HCT116 (cell line): ENCODE measurements around the gene RGL3. TPM values are rescaled to one million over a fixed set of nuclear protein-coding genes. Genes with fewer than 3 reads are reported as not detected.

Experiments
- ATAC-seq: fragments of 200-7000 bp; cut with Tn5 transposase; 2 replicates; pipeline ENCODE4 v1.9.1; 2020; ENCODE audit warnings: mild to moderate bottlenecking, moderate library complexity
- BruUV-seq: library from RNA; stranded (reverse); fragments of 400-500 nt; replicated peaks from 2 replicates; lab custom pipeline; 2021; lab: Mats Ljungman, UMichigan
- CTCF ChIA-PET: fragments of 300-600 bp; sonication (Branson Sonifier 250); formaldehyde crosslinking; loops from one replicate; lab custom pipeline; 2021; ENCODE audit warnings: antibody characterized with exemption; lab: Charles Lee
- POLR2A ChIA-PET: fragments of 300-600, 350-600 bp; sonication (Branson Sonifier 250); formaldehyde crosslinking; loops from one replicate; lab custom pipeline; 2021; ENCODE audit warnings: antibody characterized with exemption; lab: Charles Lee
- RAD21 ChIA-PET, 2 experiments: fragments of 300-600 bp; sonication (Branson Sonifier 250); formaldehyde crosslinking; loops; one replicate each; lab custom pipeline; 2023; ENCODE audit warnings: low total read pairs in 2 of 2; ENCODE audit not compliant: uncharacterized antibody in 2 of 2, unreplicated experiment in 2 of 2, low non-redundant PET in 1 of 2; lab: Charles Lee
- DNase-seq: peaks from one replicate; pipeline ENCODE4 v3.0.0-alpha.2; 2010; ENCODE audit warnings: low read depth, low spot score
- H2AFZ ChIP-seq: fragments of 200-600 bp; shearing (Covaris generic), sonication (generic); 2 replicates; pipeline ENCODE4 v1.6.1; 2017; ENCODE audit warnings: low read depth, mixed run types, mixed read lengths, antibody characterized with exemption, low read length; ENCODE audit not compliant: poor library complexity, severe bottlenecking
- H3K27ac ChIP-seq: 2 replicates; pipeline ENCODE4 v1.5.1; 2012; ENCODE audit warnings: low read depth, low read length
- H3K27me3 ChIP-seq: fragments of 200-600 bp; sonication (generic); 2 replicates; pipeline ENCODE4 v1.6.1; 2016; ENCODE audit warnings: mixed run types, low read length, mixed read lengths; ENCODE audit not compliant: insufficient read depth
- H3K36me3 ChIP-seq, 2 experiments: fragments of 200-500 bp in 1 of 2; fragments of 200-600 bp in 1 of 2; sonication (Bioruptor generic) in 1 of 2; sonication (generic) in 1 of 2; 2 replicates each; pipeline versions ENCODE4 v1.5.1 to v1.6.1; 2014 to 2016; ENCODE audit warnings: low read length in 2 of 2, inconsistent platforms in 1 of 2, mixed read lengths in 1 of 2, mixed run types in 1 of 2; ENCODE audit not compliant: insufficient read depth in 2 of 2, control insufficient read depth in 1 of 2
- H3K4me1 ChIP-seq, 2 experiments: fragments of 200-600 bp in 1 of 2; sonication (generic) in 1 of 2; 2 replicates each; pipeline versions ENCODE4 v1.5.1 to v1.6.1; 2012 to 2017; ENCODE audit warnings: low read length in 2 of 2, inconsistent platforms in 1 of 2, mild to moderate bottlenecking in 1 of 2, mixed read lengths in 1 of 2, mixed run types in 1 of 2, moderate library complexity in 1 of 2; ENCODE audit not compliant: insufficient read depth in 2 of 2, control insufficient read depth in 1 of 2
- H3K4me2 ChIP-seq: fragments of 200-600 bp; sonication (generic); 2 replicates; pipeline ENCODE4 v1.6.1; 2017; ENCODE audit warnings: mixed run types, low read length, mixed read lengths
- H3K4me3 ChIP-seq, 2 experiments: fragments of 200-600 bp in 1 of 2; sonication (generic) in 1 of 2; replicated peaks in 1 of 2; 2 replicates each; pipeline ENCODE4 v1.5.1; 2011 to 2016; ENCODE audit warnings: low read length in 2 of 2, control low read depth in 1 of 2, low read depth in 1 of 2, mild to moderate bottlenecking in 1 of 2, mixed read lengths in 1 of 2, mixed run types in 1 of 2
- H3K79me2 ChIP-seq: fragments of 200-600 bp; sonication (generic); 2 replicates; pipeline ENCODE4 v1.6.1; 2017; ENCODE audit warnings: mild to moderate bottlenecking, mixed run types, low read length, moderate library complexity, mixed read lengths; ENCODE audit not compliant: insufficient read depth
- H3K9ac ChIP-seq: fragments of 200-600 bp; sonication (generic); 2 replicates; pipeline ENCODE4 v1.6.1; 2016; ENCODE audit warnings: low read length, mixed read lengths
- H3K9me2 ChIP-seq: fragments of 200-600 bp; sonication (generic), shearing (Covaris generic); 2 replicates; pipeline ENCODE4 v1.6.1; 2017; ENCODE audit warnings: mixed run types, mild to moderate bottlenecking, moderate library complexity; ENCODE audit not compliant: insufficient read depth
- H3K9me3 ChIP-seq, 2 experiments: fragments of 200-500 bp in 1 of 2; fragments of 200-600 bp in 1 of 2; sonication (Bioruptor generic) in 1 of 2; sonication (generic) in 1 of 2; 2 replicates each; pipeline ENCODE4 v1.6.1; 2014 to 2017; ENCODE audit warnings: low read length in 2 of 2, mixed read lengths in 2 of 2, inconsistent platforms in 1 of 2, low read depth in 1 of 2, mild to moderate bottlenecking in 1 of 2, mixed run types in 1 of 2, moderate library complexity in 1 of 2; ENCODE audit not compliant: control insufficient read depth in 1 of 2, insufficient read depth in 1 of 2
- H4K20me1 ChIP-seq: fragments of 200-600 bp; sonication (generic), shearing (Covaris generic); 2 replicates; pipeline ENCODE4 v1.6.1; 2017; ENCODE audit warnings: mixed run types, mild to moderate bottlenecking, moderate library complexity; ENCODE audit not compliant: insufficient read depth
- CBX3 ChIP-seq: IDR thresholded peaks from 2 replicates; pipeline ENCODE4 v1.6.1; 2012; ENCODE audit warnings: low read depth
- EGR1 ChIP-seq: IDR thresholded peaks from 2 replicates; pipeline ENCODE4 v1.6.1; 2012; ENCODE audit warnings: low read depth
- ELF1 ChIP-seq: IDR thresholded peaks from 2 replicates; pipeline ENCODE4 v1.6.1; 2012; ENCODE audit warnings: low read depth, borderline replicate concordance
- EZH2 ChIP-seq: fragments of 200-600 bp; sonication (generic); IDR thresholded peaks from 2 replicates; pipeline ENCODE4 v1.6.1; 2017; ENCODE audit warnings: antibody characterized with exemption, mixed run types
- EZH2phosphoT487 ChIP-seq: fragments of 200-600 bp; IDR thresholded peaks from 2 replicates; pipeline ENCODE4 v1.6.1; 2018; ENCODE audit warnings: antibody characterized with exemption, borderline replicate concordance
- FOSL1 ChIP-seq: IDR thresholded peaks from 2 replicates; pipeline ENCODE4 v1.6.1; 2012; ENCODE audit warnings: low read depth
- JUND ChIP-seq: IDR thresholded peaks from 2 replicates; pipeline ENCODE4 v1.6.1; 2012
- POLR2A ChIP-seq: IDR thresholded peaks from 2 replicates; pipeline ENCODE4 v1.7.0; 2011; ENCODE audit warnings: borderline replicate concordance; ENCODE audit not compliant: insufficient read depth, insufficient read length; ENCODE audit errors: extremely low read depth
- POLR2AphosphoS5 ChIP-seq: IDR thresholded peaks from 2 replicates; pipeline ENCODE4 v1.6.1; 2011; ENCODE audit warnings: mild to moderate bottlenecking, low read depth, low read length, moderate library complexity
- RAD21 ChIP-seq: IDR thresholded peaks from 2 replicates; pipeline ENCODE4 v1.6.1; 2012; ENCODE audit warnings: low read depth, mild to moderate bottlenecking
- SIN3A ChIP-seq: IDR thresholded peaks from 2 replicates; pipeline ENCODE4 v1.6.1; 2012; ENCODE audit warnings: low read depth
- SP1 ChIP-seq: IDR thresholded peaks from 2 replicates; pipeline ENCODE4 v1.6.1; 2012; ENCODE audit warnings: low read depth
- SRF ChIP-seq: IDR thresholded peaks from 2 replicates; pipeline ENCODE4 v1.6.1; 2012; ENCODE audit warnings: low read depth
- YY1 ChIP-seq: IDR thresholded peaks from 2 replicates; pipeline ENCODE4 v1.6.1; 2011; ENCODE audit warnings: low read length, low read depth, moderate library complexity, mild to moderate bottlenecking; ENCODE audit not compliant: insufficient replicate concordance; ENCODE audit errors: extremely low read depth
- intact Hi-C: fragments of 100-400 bp; cut with micrococcal nuclease; formaldehyde crosslinking; loops from 2 replicates; pipeline ENCODE4 v1.10.0; 2022
- total RNA-seq: library from RNA; stranded (reverse); gene quantifications from one replicate; pipeline ENCODE4 v1.2.1, GENCODE V29; 2021; ENCODE audit not compliant: unreplicated experiment
- TF ChIP-seq, protein P1 (sequence below): IDR thresholded peaks from 2 replicates; pipeline ENCODE4 v1.6.1; 2011; ENCODE audit warnings: mild to moderate bottlenecking, low read length, moderate library complexity; ENCODE audit not compliant: insufficient replicate concordance; ENCODE audit errors: extremely low read depth
- TF ChIP-seq, protein P2 (sequence below): IDR thresholded peaks from 2 replicates; pipeline ENCODE4 v1.6.1; 2012

RGL3 gene
- total RNA-seq, 1 experiment from 2014 or later, result 99.2 TPM

DNA sequence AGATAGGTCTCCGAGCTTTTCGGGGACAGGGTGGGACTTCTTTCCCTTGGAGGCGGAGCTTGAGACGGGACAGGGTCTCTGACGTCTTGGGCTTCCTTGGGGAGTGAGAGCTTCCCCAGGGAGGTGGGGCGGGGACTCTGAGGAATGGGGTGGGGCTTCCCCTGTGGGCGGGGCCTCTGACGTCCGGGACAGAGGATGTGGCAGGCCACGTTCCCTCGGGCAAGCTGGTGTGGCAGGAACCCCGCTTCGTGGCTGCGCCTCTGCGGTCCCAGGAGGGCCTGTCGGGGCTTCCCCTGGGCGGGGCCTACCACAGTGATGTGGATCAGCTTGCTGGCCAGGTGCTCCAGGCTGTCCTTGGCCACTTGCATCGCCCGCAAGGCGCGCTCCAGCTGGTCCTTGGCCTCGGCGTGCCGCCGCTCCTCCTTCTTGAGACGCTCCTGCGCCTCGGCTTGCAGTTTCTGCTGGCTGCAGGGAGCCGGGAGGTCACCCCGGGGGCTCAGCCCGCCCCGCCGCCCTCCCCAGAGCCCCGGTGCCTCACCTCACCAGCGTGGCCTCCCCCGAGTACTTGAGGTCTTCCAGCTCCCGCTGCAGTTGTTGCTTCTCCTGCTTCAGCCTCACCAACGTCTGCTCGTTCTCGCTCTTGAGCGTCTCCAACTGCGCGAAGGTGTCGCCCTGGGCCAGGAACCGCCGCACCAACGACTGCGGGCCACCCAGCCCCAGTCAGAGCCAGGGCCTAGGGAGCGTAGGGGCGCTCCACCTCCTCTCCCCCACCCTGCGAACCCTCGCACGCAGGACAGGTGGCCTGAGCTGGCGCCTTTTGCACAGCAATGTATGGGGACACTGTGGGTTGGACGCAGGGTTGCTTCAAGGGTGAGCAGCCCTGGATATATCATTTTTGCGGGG lies 3.3 kb upstream of the RGL3 start:
- no peak for TF ChIP-seq SIN3A
- TF ChIP-seq SP1, result no peak
- TF ChIP-seq JUND, result no peak
- TF ChIP-seq YY1, result no peak
- TF ChIP-seq, all 23 proteins: peak for 0
- Histone ChIP-seq H3K9ac (no peak overlapping the region), H3K27me3 (no peaks in the 10 kb centered on the region), H3K79me2 (no peaks in the 10 kb centered on the region), H3K4me2 (no peak overlapping the region), H3K4me3 (no peak overlapping the region), H3K9me3 (no peaks in the 10 kb centered on the region), H3K9me2 (no peaks in the 10 kb centered on the region), H3K36me3 (no peaks in the 10 kb centered on the region), H4K20me1 (no peaks in the 10 kb centered on the region), H3K27ac (no peak overlapping the region; the same call in 1 of the 2 replicates), H3K4me1 (peaks cover 9 to 16% of the 10 kb centered on the region in 2 experiments), H2AFZ (no peak overlapping the region)
- RAD21 ChIA-PET, result no interaction called here
- POLR2A ChIA-PET, result interaction anchor here (1.4 kb wide), 1 partner anchor 41 kb away, joined by 5 read pairs; no protein-coding TSS in a partner anchor
- DNase-seq (no peak), ATAC-seq (no peak)
- intact Hi-C loops, result no loop called here
- no TSS peak for BruUV-seq
- CTCF ChIA-PET, result interaction anchor here (1.0 to 2.1 kb wide), 3 partner anchors 13 to 41 kb away, joined by 4 to 6 read pairs (median 5); partner anchors contain the start of genes ODAD3 and PRKCSH

DNA sequence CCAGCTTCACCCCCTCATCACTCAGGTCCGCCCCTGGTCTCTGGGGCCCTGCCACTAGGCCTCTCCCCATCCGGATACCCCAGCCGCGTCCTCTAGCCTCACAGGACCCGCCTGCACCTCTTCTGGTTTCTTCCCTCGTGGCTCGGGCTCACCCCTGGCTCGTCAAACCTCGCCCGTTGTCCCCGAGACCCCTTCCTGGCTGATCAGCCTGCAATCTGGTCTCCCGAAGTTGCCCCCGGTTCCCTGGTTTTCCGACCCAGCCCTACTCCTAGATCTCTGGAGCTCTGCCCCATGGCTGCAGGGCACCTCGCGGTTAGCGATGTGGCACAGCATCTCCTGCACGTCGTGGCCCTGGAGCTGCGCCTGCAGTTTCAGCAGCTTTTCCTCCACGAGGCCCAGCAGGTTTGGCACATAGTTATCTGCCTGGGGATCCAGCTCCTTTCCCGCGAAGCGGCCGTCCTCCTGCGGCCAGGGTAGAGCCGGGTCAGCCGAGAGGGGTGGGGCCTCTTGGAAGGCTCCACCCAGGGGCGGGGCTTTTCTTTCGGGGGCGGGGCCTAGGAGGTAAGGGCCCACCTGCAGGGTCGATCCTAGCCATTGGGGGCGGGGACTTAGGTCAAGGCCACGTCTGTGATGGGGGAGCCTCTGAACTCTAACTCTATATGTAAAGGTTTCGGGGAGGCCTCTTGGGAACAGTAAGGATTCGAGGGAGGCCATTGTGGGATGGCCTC lies 2.4 kb upstream of the RGL3 start:
- H3K9me3 ChIP-seq, result no peaks in the 10 kb centered on the region
- no peaks in the 10 kb centered on the region for H3K27me3 ChIP-seq
- DNase-seq (no peak), ATAC-seq (peak; percentile 21; the same call in 1 of the 2 replicates)
- H3K4me2 ChIP-seq, result no peak overlapping the region
- POLR2A ChIA-PET, result interaction anchor here (0.9 kb wide), 1 partner anchor 40 kb away, joined by 3 read pairs; no protein-coding TSS in a partner anchor
- no peak overlapping the region for H3K9ac ChIP-seq
- no peak overlapping the region for H3K27ac ChIP-seq
- H3K4me1 ChIP-seq, result peaks cover 9 to 16% of the 10 kb centered on the region in 2 experiments
- H2AFZ ChIP-seq, result no peak overlapping the region
- no peaks in the 10 kb centered on the region for H3K9me2 ChIP-seq
- intact Hi-C loops, result no loop called here
- RAD21 ChIA-PET, result no interaction called here
- H3K36me3 ChIP-seq, result no peaks in the 10 kb centered on the region; a peak in 1 of 4 replicates
- no TSS peak for BruUV-seq
- CTCF ChIA-PET, result interaction anchor here (1.0 to 2.1 kb wide), 3 partner anchors 14 to 40 kb away, joined by 4 to 6 read pairs (median 5); partner anchors contain the start of genes ODAD3 and PRKCSH
- H3K79me2 ChIP-seq, result no peaks in the 10 kb centered on the region
- no peaks in the 10 kb centered on the region for H4K20me1 ChIP-seq
- no peak overlapping the region for H3K4me3 ChIP-seq
- TF ChIP-seq, protein P1, sequence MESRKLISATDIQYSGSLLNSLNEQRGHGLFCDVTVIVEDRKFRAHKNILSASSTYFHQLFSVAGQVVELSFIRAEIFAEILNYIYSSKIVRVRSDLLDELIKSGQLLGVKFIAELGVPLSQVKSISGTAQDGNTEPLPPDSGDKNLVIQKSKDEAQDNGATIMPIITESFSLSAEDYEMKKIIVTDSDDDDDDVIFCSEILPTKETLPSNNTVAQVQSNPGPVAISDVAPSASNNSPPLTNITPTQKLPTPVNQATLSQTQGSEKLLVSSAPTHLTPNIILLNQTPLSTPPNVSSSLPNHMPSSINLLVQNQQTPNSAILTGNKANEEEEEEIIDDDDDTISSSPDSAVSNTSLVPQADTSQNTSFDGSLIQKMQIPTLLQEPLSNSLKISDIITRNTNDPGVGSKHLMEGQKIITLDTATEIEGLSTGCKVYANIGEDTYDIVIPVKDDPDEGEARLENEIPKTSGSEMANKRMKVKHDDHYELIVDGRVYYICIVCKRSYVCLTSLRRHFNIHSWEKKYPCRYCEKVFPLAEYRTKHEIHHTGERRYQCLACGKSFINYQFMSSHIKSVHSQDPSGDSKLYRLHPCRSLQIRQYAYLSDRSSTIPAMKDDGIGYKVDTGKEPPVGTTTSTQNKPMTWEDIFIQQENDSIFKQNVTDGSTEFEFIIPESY, result no peak
- TF ChIP-seq YY1 (no peak), EZH2 (no peak), JUND (no peak), EZH2phosphoT487 (no peak), RAD21 (no peak), ELF1 (no peak), SRF (no peak), EGR1 (no peak), POLR2A (no peak), CBX3 (no peak), POLR2AphosphoS5 (no peak), FOSL1 (no peak)
- TF ChIP-seq, protein P2, sequence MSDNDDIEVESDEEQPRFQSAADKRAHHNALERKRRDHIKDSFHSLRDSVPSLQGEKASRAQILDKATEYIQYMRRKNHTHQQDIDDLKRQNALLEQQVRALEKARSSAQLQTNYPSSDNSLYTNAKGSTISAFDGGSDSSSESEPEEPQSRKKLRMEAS, result no peak
